Breast epithelium (tissue), 3 donors: ENCODE results near the gene DNAH10.

Experiments
- POLR2A ChIP-seq: fragments of 450-650 bp; IDR thresholded peaks from one replicate; pipeline ENCODE4 v1.6.1; 2016; ENCODE audit warnings: antibody characterized with exemption, mild to moderate bottlenecking, moderate library complexity
- POLR2AphosphoS5 ChIP-seq, 3 donors: sonication (generic); formaldehyde crosslinking; IDR thresholded peaks; one replicate each; pipeline ENCODE4 v1.6.1; 2017; ENCODE audit warnings: antibody characterized with exemption in 3 of 3
- TF ChIP-seq, protein P1 (sequence below), 3 donors: fragments of 450-650 bp; IDR thresholded peaks; one replicate each; pipeline ENCODE4 v1.5.1; 2016 to 2017; ENCODE audit warnings: antibody characterized with exemption in 3 of 3, mild to moderate bottlenecking in 3 of 3, moderate library complexity in 3 of 3

- TF ChIP-seq, protein P1, sequence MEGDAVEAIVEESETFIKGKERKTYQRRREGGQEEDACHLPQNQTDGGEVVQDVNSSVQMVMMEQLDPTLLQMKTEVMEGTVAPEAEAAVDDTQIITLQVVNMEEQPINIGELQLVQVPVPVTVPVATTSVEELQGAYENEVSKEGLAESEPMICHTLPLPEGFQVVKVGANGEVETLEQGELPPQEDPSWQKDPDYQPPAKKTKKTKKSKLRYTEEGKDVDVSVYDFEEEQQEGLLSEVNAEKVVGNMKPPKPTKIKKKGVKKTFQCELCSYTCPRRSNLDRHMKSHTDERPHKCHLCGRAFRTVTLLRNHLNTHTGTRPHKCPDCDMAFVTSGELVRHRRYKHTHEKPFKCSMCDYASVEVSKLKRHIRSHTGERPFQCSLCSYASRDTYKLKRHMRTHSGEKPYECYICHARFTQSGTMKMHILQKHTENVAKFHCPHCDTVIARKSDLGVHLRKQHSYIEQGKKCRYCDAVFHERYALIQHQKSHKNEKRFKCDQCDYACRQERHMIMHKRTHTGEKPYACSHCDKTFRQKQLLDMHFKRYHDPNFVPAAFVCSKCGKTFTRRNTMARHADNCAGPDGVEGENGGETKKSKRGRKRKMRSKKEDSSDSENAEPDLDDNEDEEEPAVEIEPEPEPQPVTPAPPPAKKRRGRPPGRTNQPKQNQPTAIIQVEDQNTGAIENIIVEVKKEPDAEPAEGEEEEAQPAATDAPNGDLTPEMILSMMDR (IDR thresholded peaks at IDR 0.05): no peak
- TF ChIP-seq POLR2A (no peak), POLR2AphosphoS5 (IDR thresholded peaks at IDR 0.05) (no peak)
These were observed 17.4 kb downstream of the DNAH10 start for GRCh38 chr12:123779551-123779950.
